Loucy (cell line): ENCODE data around the gene CXCL5.

Source experiments
- H2AFZ ChIP-seq: fragments of 200-600 bp; sonication (generic); 2 replicates; pipeline ENCODE4 v1.6.0; 2016; ENCODE audit warnings: antibody characterized with exemption, mild to moderate bottlenecking, low read length, moderate library complexity
- H3F3A ChIP-seq: fragments of 200-600 bp; 2 replicates; pipeline ENCODE4 v1.6.0; 2016; ENCODE audit warnings: antibody characterized with exemption, low read depth, mild to moderate bottlenecking
- H3K27me3 ChIP-seq: fragments of 200-600 bp; sonication (generic); 2 replicates; pipeline ENCODE4 v1.6.1; 2014; ENCODE audit warnings: low read length, mild to moderate bottlenecking; ENCODE audit not compliant: insufficient read depth, poor library complexity, severe bottlenecking
- H3K36me3 ChIP-seq: fragments of 200-600 bp; sonication (generic); 2 replicates; pipeline ENCODE4 v1.6.1; 2016; ENCODE audit warnings: low read length; ENCODE audit not compliant: insufficient read depth
- H3K4me1 ChIP-seq: fragments of 200-600 bp; sonication (generic); 2 replicates; pipeline ENCODE4 v1.5.1; 2014; ENCODE audit warnings: low read length, mild to moderate bottlenecking; ENCODE audit not compliant: insufficient read depth, poor library complexity, severe bottlenecking
- H3K4me2 ChIP-seq: fragments of 200-600 bp; sonication (generic); 2 replicates; pipeline ENCODE4 v1.6.0; 2014; ENCODE audit warnings: antibody characterized with exemption, low read length, low read depth, mild to moderate bottlenecking; ENCODE audit not compliant: poor library complexity, severe bottlenecking
- H3K4me3 ChIP-seq: fragments of 200-600 bp; sonication (generic); 2 replicates; pipeline ENCODE4 v1.5.1; 2014; ENCODE audit warnings: low read length, mild to moderate bottlenecking, mixed read lengths; ENCODE audit not compliant: poor library complexity, severe bottlenecking
- H3K79me2 ChIP-seq: fragments of 200-600 bp; sonication (generic); 2 replicates; pipeline ENCODE4 v1.6.1; 2014; ENCODE audit warnings: low read length; ENCODE audit not compliant: insufficient read depth
- H3K9ac ChIP-seq: fragments of 200-600 bp; sonication (generic); 2 replicates; pipeline ENCODE4 v1.6.0; 2014; ENCODE audit warnings: mild to moderate bottlenecking, low read depth, low read length, moderate library complexity; ENCODE audit not compliant: poor library complexity, severe bottlenecking
- H3K9me2 ChIP-seq: fragments of 200-600 bp; sonication (generic); replicated peaks from 2 replicates; pipeline ENCODE4 v1.6.1; 2016; ENCODE audit warnings: low read depth, low read length, mixed read lengths
- H3K9me3 ChIP-seq: fragments of 200-600 bp; sonication (generic); 2 replicates; pipeline ENCODE4 v1.6.1; 2014; ENCODE audit warnings: mild to moderate bottlenecking, antibody characterized with exemption, low read length, low read depth; ENCODE audit not compliant: insufficient read depth
- H4K20me1 ChIP-seq: fragments of 200-600 bp; sonication (generic); 2 replicates; pipeline ENCODE4 v1.6.0; 2014; ENCODE audit warnings: antibody characterized with exemption, low read length, mild to moderate bottlenecking; ENCODE audit not compliant: insufficient read depth, poor library complexity, severe bottlenecking
- EZH2phosphoT487 ChIP-seq: fragments of 200-600 bp; IDR thresholded peaks from 2 replicates; pipeline ENCODE4 v1.6.1; 2018; ENCODE audit warnings: antibody characterized with exemption, mild to moderate bottlenecking, moderate library complexity, borderline replicate concordance
- TF ChIP-seq, protein P1 (sequence below): fragments of 200-600 bp; sonication (generic); conservative IDR thresholded peaks from 2 replicates; pipeline ENCODE4 v1.5.1; 2014; ENCODE audit warnings: mild to moderate bottlenecking, antibody characterized with exemption, low read length

CXCL5 gene

DNA sequence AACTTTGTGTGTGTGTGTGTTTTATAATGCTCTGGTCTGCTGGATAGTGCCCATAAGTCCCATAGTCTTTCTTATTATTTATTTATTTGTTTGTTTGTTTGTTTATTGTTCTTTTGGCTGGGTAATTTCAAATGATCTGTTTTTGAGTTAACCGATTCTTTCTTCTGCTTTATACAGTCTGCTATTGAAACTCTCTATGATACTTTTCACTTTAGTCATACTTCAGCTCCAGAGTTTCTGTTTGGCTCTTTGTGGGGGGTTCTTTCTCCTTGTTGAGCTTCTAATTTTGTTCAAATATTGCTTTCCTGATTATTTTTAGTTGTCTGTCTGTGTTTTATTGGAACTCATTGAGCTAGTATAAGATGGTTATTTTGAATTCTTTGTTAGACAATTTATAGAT is 30.0 kb upstream of the CXCL5 start:
- Histone ChIP-seq H3K9me2 (no peaks in the 10 kb centered on the region), H3F3A (no peaks in the 10 kb centered on the region), H3K36me3 (no peaks in the 10 kb centered on the region), H2AFZ (no peak overlapping the region), H3K27me3 (no peaks in the 10 kb centered on the region), H3K4me2 (no peak overlapping the region), H4K20me1 (no peaks in the 10 kb centered on the region), H3K4me3 (no peak overlapping the region), H3K79me2 (no peaks in the 10 kb centered on the region), H3K9ac (no peak overlapping the region), H3K4me1 (peaks cover 12% of the 10 kb centered on the region), H3K9me3 (no peaks in the 10 kb centered on the region; the same call in 1 of the 2 replicates)
- TF ChIP-seq, protein P1, sequence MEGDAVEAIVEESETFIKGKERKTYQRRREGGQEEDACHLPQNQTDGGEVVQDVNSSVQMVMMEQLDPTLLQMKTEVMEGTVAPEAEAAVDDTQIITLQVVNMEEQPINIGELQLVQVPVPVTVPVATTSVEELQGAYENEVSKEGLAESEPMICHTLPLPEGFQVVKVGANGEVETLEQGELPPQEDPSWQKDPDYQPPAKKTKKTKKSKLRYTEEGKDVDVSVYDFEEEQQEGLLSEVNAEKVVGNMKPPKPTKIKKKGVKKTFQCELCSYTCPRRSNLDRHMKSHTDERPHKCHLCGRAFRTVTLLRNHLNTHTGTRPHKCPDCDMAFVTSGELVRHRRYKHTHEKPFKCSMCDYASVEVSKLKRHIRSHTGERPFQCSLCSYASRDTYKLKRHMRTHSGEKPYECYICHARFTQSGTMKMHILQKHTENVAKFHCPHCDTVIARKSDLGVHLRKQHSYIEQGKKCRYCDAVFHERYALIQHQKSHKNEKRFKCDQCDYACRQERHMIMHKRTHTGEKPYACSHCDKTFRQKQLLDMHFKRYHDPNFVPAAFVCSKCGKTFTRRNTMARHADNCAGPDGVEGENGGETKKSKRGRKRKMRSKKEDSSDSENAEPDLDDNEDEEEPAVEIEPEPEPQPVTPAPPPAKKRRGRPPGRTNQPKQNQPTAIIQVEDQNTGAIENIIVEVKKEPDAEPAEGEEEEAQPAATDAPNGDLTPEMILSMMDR = no peak
- TF ChIP-seq EZH2phosphoT487 = no peak

DNA sequence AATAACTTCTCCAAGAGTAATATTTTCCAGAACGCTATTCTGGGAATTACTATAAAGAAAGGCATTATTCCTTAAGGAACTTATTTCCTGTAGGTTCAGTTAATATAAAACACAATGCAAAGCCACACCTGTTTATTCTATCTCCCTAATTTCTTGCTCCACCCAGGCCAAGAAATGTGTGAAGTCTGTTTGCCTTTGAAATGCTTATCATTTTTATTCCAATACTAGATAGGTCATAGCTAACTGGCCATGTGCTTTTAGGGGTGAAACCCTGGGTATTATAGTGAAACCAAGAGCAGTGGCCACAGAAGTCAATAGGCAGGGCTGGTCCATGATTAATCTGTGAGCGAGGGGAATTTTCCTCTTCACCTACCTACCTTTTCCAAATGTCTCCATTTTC is 25.2 kb upstream of the CXCL5 start:
- Histone ChIP-seq H3K9ac (no peak overlapping the region), H3K4me1 (peaks cover 3% of the 10 kb centered on the region), H3F3A (no peaks in the 10 kb centered on the region), H3K4me2 (no peak overlapping the region), H3K79me2 (no peaks in the 10 kb centered on the region), H4K20me1 (no peaks in the 10 kb centered on the region), H3K36me3 (no peaks in the 10 kb centered on the region), H3K9me3 (no peaks in the 10 kb centered on the region; the same call in 1 of the 2 replicates), H2AFZ (no peak overlapping the region), H3K4me3 (no peak overlapping the region), H3K9me2 (no peaks in the 10 kb centered on the region), H3K27me3 (no peaks in the 10 kb centered on the region)
- TF ChIP-seq EZH2phosphoT487 = no peak
- TF ChIP-seq, protein P1 = no peak

DNA sequence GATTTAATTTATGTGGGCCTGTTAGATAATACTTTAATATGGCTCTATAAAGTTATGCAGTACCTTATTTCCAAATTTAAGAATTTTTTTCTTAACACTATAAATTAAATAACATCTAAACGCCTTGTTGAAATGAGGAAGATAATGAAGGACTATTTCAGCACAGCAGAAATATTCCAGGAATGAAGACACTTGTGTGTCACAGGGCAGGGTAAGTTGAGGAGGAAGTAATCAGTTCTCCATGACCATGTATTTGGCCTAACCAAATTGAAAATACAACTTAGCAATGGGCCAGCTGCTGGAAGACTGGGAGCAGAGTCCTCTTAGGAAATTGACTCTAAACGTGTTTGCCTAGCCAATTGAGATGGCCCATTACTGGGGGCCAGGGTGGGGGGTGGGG is 23.1 kb upstream of the CXCL5 start:
- H3K4me3 ChIP-seq = no peak overlapping the region
- TF ChIP-seq EZH2phosphoT487 = no peak
- TF ChIP-seq, protein P1 = no peak
- H3K36me3 ChIP-seq = no peaks in the 10 kb centered on the region
- no peaks in the 10 kb centered on the region for H3F3A ChIP-seq
- no peak overlapping the region for H3K4me2 ChIP-seq
- no peaks in the 10 kb centered on the region for H4K20me1 ChIP-seq
- H3K9ac ChIP-seq = no peak overlapping the region
- no peaks in the 10 kb centered on the region for H3K9me2 ChIP-seq
- H2AFZ ChIP-seq = no peak overlapping the region
- no peaks in the 10 kb centered on the region for H3K79me2 ChIP-seq
- H3K9me3 ChIP-seq = no peaks in the 10 kb centered on the region; the same call in 1 of the 2 replicates
- peaks cover 11% of the 10 kb centered on the region for H3K4me1 ChIP-seq
- no peaks in the 10 kb centered on the region for H3K27me3 ChIP-seq
